ENCODE measurements around the gene ASTL. TPM values are rescaled to one million over a fixed set of nuclear protein-coding genes. Genes with fewer than 3 reads are reported as not detected.

The ASTL gene
- total RNA-seq, 2 experiments from 2014 or later = 0.22 TPM; not detected in 1

DNA sequence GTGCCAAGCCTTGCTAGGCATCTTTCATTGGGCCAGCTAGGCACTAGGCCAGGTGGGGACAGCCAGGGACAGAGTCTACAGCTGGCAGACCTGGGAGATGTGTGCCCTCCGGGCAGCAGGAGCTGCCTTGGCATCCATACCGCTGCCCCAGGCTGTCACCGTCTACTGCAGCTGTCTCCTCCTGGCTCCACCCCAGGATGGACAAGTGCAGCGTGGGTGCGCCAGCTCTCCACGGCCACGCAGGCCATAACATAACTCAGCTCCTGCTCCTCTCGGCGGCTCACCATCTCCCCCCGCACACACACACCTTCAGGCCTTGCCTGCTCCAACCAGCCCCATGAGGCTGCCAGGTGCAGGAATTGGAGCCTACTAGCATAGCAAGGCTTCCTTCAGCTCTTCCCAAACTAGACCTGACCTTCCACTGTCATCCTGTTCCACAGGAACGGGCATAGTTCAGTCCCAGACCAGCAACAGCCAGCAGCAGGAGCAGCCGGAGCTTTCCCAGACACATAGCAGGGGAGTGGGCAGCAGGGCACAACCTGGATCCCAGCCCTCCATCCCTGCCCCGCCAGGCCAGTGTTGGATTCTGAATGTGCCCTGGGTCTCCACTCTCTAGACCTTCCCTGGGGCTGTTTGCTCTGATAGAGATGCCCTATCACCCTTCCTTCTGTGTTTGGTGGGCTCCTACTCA lies 19.5 kb downstream of the ASTL start:
- H3K36me3 Mint-ChIP-seq (ENCODE audit: low read depth) = no peaks in the 10 kb centered on the region
- ChIA-PET CTCF (interaction anchor here (1.5 to 3.6 kb wide), 5 partner anchors 19 to 126 kb away, joined by 3 to 28 read pairs (median 15); partner anchors contain the start of gene ASTL), POLR2A (no interaction called here)
- no peaks in the 10 kb centered on the region for H3K9me3 Mint-ChIP-seq
- peaks cover 17% of the 10 kb centered on the region for H3K4me1 Mint-ChIP-seq
- no peak overlapping the region for H3K27ac Mint-ChIP-seq
- DNase-seq = no peak
- no peak overlapping the region for H3K4me3 Mint-ChIP-seq
- H3K27me3 Mint-ChIP-seq = peaks cover 40% of the 10 kb centered on the region

DNA sequence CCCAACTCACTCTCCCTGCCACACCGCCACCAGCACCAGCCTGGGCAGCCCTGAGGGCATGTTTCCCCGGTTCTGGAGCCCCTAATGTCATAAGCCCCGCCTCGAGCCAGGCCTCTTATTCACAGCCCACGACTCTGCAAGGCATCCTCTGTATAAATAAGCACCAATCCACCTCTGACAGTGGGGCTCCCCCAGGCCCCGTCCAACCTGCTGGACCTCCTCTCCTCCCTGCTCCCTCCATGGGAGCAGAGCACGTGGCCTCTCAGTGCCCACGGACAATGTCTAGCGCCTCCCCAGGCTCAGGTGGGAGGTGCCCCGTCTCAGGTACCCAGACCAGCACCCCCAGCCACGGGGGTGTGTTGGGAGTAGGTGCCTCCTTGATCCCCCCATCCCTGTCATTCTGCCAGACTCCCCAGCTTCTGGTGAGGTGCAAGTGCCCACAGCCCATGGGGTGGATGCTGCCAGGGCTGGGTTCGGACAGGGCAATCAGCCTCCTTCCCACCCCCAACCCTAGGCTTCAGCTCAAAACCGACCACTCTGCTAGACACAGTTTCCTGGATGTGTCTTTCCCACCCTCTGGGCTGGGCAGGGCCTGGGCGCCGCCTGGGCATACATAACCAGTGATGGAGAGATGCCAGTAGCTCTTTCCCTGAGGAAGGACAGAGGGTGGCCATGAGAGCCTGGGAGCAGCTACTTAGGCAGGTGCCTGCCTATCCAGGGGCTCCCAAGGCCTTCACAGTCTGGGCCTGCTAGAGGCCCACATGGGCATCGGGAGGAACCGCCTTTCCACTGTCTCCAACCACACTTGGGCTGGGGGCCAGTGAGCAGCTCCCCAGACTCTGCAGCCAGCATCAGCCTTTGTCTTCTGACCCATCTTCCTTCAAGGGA lies 20.4 kb downstream of the ASTL start:
- no peak for DNase-seq
- H3K4me3 Mint-ChIP-seq = peak overlapping the region; percentile 52
- H3K4me1 Mint-ChIP-seq = peaks cover 17% of the 10 kb centered on the region
- ChIA-PET CTCF (interaction anchor here (0.6 to 3.6 kb wide), 20 partner anchors 12 to 534 kb away, joined by 3 to 28 read pairs (median 4); partner anchors contain the start of genes ANKRD36C and ASTL), POLR2A (no interaction called here)
- H3K27ac Mint-ChIP-seq = no peak overlapping the region
- peaks cover 40% of the 10 kb centered on the region for H3K27me3 Mint-ChIP-seq
- H3K36me3 Mint-ChIP-seq (ENCODE audit: low read depth) = no peaks in the 10 kb centered on the region
- H3K9me3 Mint-ChIP-seq = no peaks in the 10 kb centered on the region

DNA sequence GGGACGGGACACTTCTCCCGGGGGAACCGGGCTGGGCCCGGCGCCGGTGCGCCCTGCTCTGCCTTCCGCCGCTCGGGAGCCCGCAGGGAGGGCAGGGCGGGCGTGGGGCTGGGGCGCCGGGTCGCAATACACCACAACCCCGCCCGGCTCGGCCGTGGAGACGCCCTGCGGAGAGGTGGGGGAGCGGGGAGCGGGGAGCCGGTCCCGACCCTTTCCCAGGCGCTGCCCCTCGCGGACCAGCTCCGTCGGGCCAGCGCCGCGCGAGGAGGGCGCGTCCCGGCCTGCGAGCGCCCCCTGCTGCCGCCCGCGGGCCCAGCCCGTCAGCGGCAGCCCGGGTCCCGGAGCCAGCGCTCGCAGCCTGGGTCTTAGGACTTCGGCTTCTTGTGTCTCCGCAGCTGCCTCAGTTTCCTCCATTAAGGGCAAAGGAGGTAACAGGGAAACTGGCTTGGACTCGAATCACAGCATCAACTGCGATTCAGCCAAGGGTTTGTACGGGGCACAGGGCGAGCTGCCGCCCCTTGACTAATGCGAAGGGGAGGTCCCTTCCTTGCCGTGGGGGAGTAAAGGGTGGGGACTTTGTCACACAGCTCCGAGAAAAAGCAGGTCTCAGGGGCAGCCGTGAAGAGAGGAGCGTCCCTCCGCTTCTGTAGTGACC lies 21.3 kb downstream of the ASTL start:
- CTCF ChIA-PET = interaction anchor here (0.6 to 3.6 kb wide), 36 partner anchors 9 to 535 kb away, joined by 3 to 28 read pairs (median 4); partner anchors contain the start of genes ANKRD36C, ASTL and ITPRIPL1
- peak overlapping the region; percentile 52 for H3K4me3 Mint-ChIP-seq
- H3K4me1 Mint-ChIP-seq = peaks cover 17% of the 10 kb centered on the region
- peak; percentile 50 for DNase-seq
- no peaks in the 10 kb centered on the region for H3K36me3 Mint-ChIP-seq (ENCODE audit: low read depth)
- no peaks in the 10 kb centered on the region for H3K9me3 Mint-ChIP-seq
- POLR2A ChIA-PET = no interaction called here
- H3K27ac Mint-ChIP-seq = no peak overlapping the region
- H3K27me3 Mint-ChIP-seq = peaks cover 40% of the 10 kb centered on the region

DNA sequence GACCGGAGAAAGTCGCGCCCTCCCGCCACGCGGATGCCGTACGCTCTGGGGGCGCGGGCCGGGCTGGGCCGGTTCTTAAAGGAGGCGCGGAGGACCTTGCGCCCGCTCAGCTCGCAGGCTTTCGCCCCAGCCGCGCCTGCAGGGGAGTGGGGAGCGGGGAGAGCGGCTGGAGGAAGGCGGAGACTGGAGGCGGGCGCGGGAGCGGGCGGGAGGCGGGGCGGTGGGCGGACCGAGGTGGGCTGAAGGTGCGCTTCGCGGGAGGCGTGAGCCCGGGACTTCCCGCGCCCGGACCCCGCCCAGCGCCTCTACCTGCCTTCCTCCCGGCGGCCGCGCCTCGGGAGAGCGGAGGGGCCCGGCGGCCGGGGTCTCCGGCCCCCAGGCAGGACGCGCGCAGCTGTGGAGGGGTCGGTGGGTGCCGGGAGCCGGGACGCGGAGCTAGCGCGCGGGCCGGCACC lies 21.9 kb downstream of the ASTL start, which contains the start of gene ADRA2B:
Gene ADRA2B (minus strand): TSS at position 148 of the 455 bp plus-strand sequence. CDS start 422 bp downstream, outside the sequence.
- H3K4me3 Mint-ChIP-seq = peak within 1 kb of the TSS; percentile 68
- H3K27me3 Mint-ChIP-seq = peaks cover 35% of the 10 kb centered on the region
- POLR2A ChIA-PET = no interaction called here
- peaks cover 17% of the 10 kb centered on the region for H3K4me1 Mint-ChIP-seq
- CTCF ChIA-PET = interaction anchor here (0.6 to 3.6 kb wide), 34 partner anchors 8 to 536 kb away, joined by 3 to 28 read pairs (median 4); partner anchors contain the start of genes ANKRD36C, ASTL and ITPRIPL1
- no peaks in the 10 kb centered on the region for H3K36me3 Mint-ChIP-seq (ENCODE audit: low read depth)
- H3K27ac Mint-ChIP-seq = peak within 1 kb of the TSS; percentile 50
- DNase-seq = peak; percentile 70
- no peaks in the 10 kb centered on the region for H3K9me3 Mint-ChIP-seq

DNA sequence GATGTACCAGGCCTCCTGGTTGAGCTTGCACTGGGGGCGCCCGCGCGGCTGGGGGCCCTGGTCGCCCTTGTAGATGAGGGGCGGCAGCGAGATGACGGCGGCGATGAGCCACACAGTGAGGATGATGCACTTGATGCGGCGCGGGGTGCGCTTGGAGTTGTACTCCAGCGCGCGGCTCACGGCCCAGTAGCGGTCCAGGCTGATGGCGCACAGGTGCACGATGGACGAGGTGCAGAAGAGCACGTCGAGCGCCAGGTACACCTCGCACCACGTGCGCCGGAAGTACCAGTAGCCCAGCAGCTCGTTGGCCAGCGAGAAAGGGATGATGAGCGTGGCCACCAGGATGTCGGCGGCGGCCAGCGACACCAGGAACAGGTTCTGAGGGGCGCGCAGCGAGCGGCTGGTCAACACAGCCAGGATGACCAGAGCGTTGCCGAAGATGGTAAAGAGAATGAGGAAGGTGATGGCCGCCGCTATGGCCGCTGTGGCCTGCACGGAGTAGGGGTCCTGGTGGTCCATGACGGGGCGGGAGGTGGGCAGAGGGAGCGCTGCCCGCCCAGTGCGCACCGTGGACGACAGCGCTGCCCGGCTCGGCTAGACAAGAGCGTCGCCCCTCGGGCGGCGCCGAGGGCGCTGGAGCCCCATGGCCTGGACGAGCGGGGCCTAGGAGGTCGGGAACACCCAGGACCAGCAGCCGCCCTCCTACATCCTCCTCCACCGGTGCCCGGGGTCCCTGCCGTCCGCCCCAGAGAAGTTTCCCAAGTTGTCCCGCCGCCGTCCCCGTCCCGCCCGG lies 22.5 kb downstream of the ASTL start:
- Mint-ChIP-seq H3K27me3 (peaks cover 29% of the 10 kb centered on the region), H3K4me1 (peaks cover 17% of the 10 kb centered on the region), H3K9me3 (no peaks in the 10 kb centered on the region), H3K4me3 (peak overlapping the region; percentile 68), H3K36me3 (ENCODE audit: low read depth) (no peaks in the 10 kb centered on the region), H3K27ac (no peak overlapping the region)
- DNase-seq = no peak
- ChIA-PET CTCF (interaction anchor here (0.9 to 3.6 kb wide), 9 partner anchors 8 to 106 kb away, joined by 3 to 28 read pairs (median 5); partner anchors contain the start of gene ASTL), POLR2A (no interaction called here)

DNA sequence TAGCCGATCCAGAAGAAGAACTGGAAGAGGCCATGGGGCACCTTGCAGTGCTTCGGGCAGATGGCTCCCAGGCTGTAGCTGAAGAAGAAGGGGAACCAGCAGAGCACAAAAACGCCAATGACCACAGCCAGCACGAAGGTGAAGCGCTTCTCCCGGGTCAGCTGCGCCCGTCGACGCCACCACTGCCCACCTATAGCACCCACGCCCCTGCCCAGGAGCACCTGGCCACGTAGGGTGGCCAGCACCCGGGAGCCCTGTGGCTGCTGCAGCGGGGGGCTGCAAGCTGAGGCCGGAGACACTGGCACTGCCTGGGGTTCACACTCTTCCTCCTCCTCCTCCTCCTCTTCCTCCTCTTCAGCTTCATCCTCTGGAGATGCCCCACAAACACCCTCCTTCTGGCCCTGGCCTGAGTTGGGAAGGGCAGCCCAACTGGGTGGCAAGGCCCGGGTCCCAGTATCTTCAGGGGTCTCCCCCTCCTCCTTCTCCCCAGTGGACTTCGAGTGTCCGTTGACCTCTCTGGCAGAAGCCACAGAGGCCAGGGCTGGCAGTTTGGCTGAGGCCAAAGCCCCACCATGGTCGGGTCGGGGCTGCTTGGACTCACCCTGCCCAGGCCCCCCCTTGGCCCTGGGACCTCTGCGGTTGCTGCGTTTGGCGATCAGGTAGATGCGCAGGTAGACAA lies 23.3 kb downstream of the ASTL start:
- ChIA-PET POLR2A (no interaction called here), CTCF (interaction anchor here (2.3 kb wide), 1 partner anchor 92 kb away, joined by 10 read pairs; no protein-coding TSS in a partner anchor)
- Mint-ChIP-seq H3K27ac (no peak overlapping the region), H3K4me1 (peaks cover 17% of the 10 kb centered on the region), H3K27me3 (peaks cover 21% of the 10 kb centered on the region), H3K9me3 (no peaks in the 10 kb centered on the region), H3K4me3 (peak overlapping the region; percentile 68), H3K36me3 (ENCODE audit: low read depth) (no peaks in the 10 kb centered on the region)
- DNase-seq = no peak

DNA sequence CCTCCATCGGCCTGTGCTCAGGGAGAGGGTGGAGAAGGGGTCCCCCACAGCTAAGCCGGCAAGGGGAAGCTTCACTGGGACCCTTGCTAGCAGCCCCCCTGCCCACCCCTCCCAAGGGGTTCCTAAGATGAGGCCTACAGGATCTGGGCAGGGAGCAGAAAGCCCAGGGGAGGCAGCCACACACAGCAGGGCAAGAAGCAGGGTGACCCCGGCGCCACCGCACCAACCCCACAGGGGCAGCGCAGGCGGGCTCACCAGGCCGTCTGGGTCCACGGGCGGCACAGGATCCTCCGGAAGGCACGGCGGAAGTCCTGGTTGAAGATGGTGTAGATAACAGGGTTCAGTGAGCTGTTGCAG lies 23.8 kb downstream of the ASTL start:
- no peak for DNase-seq
- H3K9me3 Mint-ChIP-seq = no peaks in the 10 kb centered on the region
- no peak overlapping the region for H3K4me3 Mint-ChIP-seq
- no peak overlapping the region for H3K27ac Mint-ChIP-seq
- no peaks in the 10 kb centered on the region for H3K36me3 Mint-ChIP-seq (ENCODE audit: low read depth)
- H3K27me3 Mint-ChIP-seq = peaks cover 17% of the 10 kb centered on the region
- peaks cover 17% of the 10 kb centered on the region for H3K4me1 Mint-ChIP-seq
- CTCF ChIA-PET = no interaction called here
- POLR2A ChIA-PET = no interaction called here

DNA sequence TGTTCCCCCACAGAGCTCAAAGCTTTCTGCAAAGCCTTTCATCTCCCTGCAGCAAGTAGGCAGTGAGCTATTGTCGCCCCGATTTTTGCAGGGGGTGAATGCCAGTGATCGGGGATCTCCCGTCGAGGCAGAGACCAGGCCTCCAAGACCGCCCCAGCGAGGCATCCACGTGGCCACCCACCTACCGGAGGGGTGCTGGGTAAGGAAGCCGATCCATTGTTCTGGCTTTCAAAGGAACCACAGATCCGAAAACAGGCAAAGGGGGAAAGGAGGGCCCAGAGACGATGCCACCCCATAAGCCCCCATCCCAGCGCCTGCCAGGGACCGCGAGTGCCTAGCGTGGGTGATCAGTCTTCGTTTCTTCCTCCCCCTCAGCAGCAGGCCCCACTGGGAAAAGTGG lies 24.4 kb downstream of the ASTL start:
- H3K9me3 Mint-ChIP-seq = no peaks in the 10 kb centered on the region
- H3K4me3 Mint-ChIP-seq = no peak overlapping the region
- CTCF ChIA-PET = interaction anchor here (0.5 to 0.9 kb wide), 3 partner anchors 11 to 140 kb away, joined by 3 to 7 read pairs (median 4); no protein-coding TSS in a partner anchor
- no peak for DNase-seq
- POLR2A ChIA-PET = no interaction called here
- no peaks in the 10 kb centered on the region for H3K36me3 Mint-ChIP-seq (ENCODE audit: low read depth)
- H3K27me3 Mint-ChIP-seq = peaks cover 12% of the 10 kb centered on the region
- no peak overlapping the region for H3K27ac Mint-ChIP-seq
- peaks cover 17% of the 10 kb centered on the region for H3K4me1 Mint-ChIP-seq

DNA sequence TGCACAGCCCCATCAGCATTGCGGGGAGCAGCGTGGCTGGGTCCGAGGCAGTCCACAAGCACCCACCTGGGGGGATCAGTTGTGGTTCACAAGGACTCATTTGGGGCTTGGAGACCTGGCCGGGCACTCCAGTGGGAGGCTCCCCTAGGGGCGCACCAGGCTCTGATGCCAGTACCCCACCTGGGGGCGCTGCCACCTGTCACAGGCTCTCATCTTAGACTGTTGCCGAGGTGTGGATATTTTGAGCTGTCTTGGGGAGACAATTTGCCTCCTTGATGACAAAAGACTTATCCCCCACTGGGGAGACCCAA lies 25.0 kb downstream of the ASTL start:
- Mint-ChIP-seq H3K9me3 (no peaks in the 10 kb centered on the region), H3K27ac (no peak overlapping the region), H3K27me3 (peaks cover 9% of the 10 kb centered on the region), H3K4me1 (peaks cover 17% of the 10 kb centered on the region), H3K4me3 (no peak overlapping the region), H3K36me3 (ENCODE audit: low read depth) (no peaks in the 10 kb centered on the region)
- CTCF ChIA-PET = interaction anchor here (0.5 to 1.1 kb wide), 4 partner anchors 11 to 154 kb away, joined by 3 to 7 read pairs (median 4); no protein-coding TSS in a partner anchor
- peak; percentile 23 for DNase-seq
- POLR2A ChIA-PET = no interaction called here

DNA sequence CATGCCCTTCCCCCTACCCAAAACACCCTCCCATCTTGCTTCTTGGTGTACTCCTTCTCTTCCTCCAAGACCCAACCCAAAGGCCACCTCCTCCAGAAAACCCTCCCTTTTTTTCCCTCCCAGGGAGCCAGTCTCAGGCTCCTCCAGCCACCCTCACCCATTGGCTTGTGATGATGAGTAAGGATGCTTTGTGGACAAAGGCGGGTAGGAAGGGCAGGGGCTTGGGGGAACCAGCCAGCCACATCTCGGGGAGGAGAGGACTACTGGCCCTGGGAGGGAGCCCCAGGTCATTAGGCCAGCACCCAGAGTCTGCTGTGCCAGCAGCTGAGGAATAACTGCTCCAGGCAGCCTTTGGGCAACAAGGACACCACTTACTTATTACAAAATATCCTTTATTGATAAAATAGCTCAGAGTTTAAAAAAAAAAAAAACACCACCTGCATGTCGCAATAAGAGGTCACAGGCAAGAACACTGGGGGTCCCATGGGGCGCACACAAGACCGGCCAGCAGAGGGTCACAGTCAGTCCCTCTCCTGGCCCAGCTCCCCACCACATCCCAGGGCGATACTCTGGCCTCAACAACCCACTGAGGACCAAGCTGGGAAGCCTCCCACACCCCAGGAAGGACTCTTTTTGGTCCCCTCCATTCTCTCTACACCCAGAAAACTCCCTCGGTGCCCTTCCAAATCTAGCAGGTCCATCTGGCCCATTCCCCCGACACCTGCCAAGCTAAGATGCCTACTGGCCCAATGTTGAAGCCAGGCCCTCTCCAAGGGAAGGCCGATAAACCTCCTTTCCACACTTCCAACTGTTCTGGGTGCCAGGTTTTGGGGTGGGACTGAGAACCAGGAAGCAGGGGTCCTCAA lies 25.6 kb downstream of the ASTL start:
- H3K4me1 Mint-ChIP-seq = peaks cover 13% of the 10 kb centered on the region
- no peak for DNase-seq
- H3K27me3 Mint-ChIP-seq = peaks cover 9% of the 10 kb centered on the region
- H3K27ac Mint-ChIP-seq = no peak overlapping the region
- ChIA-PET POLR2A (no interaction called here), CTCF (interaction anchor here (1.1 to 1.2 kb wide), 2 partner anchors 24 to 154 kb away, joined by 3 to 4 read pairs; no protein-coding TSS in a partner anchor)
- H3K4me3 Mint-ChIP-seq = no peak overlapping the region
- no peaks in the 10 kb centered on the region for H3K9me3 Mint-ChIP-seq
- no peaks in the 10 kb centered on the region for H3K36me3 Mint-ChIP-seq (ENCODE audit: low read depth)
